ENCODE measurements around the gene PCDH1.
"Not testable (repeated sequence)": the region's sequence is repeated elsewhere in the genome, so short reads cannot be mapped to it uniquely, and the experiment has no call there.

DNA sequence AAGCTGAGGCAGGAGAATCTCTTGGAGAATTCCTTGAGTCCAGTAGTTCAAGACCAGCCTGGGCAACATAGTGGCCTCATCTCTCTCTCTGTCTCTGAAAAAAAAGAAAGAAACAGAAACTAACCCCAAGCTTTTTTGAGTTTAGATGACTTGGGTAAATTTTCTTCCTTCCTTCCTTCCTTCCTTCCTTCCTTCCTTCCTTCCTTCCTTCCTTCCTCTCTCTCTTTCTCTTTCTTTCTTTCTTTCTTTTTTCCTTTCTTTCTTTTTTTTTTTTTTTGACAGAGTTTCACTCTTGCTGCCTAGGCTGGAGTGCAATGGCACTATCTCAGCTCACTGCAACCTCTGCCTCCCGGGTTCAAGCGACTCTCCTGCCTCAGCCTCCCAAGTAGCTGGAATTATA lies 12.2 kb upstream of the PCDH1 start:
- TF ChIP-seq, protein P1, sequence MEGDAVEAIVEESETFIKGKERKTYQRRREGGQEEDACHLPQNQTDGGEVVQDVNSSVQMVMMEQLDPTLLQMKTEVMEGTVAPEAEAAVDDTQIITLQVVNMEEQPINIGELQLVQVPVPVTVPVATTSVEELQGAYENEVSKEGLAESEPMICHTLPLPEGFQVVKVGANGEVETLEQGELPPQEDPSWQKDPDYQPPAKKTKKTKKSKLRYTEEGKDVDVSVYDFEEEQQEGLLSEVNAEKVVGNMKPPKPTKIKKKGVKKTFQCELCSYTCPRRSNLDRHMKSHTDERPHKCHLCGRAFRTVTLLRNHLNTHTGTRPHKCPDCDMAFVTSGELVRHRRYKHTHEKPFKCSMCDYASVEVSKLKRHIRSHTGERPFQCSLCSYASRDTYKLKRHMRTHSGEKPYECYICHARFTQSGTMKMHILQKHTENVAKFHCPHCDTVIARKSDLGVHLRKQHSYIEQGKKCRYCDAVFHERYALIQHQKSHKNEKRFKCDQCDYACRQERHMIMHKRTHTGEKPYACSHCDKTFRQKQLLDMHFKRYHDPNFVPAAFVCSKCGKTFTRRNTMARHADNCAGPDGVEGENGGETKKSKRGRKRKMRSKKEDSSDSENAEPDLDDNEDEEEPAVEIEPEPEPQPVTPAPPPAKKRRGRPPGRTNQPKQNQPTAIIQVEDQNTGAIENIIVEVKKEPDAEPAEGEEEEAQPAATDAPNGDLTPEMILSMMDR (IDR thresholded peaks at IDR 0.05; ENCODE audit: insufficient read depth, low read length, poor library complexity, severe bottlenecking) = not testable (repeated sequence)
- TF ChIP-seq EZH2phosphoT487 (conservative IDR thresholded peaks at IDR 0.05; ENCODE audit: low read length) = not testable (repeated sequence)
